HFF-Myc (cell line): Measurements from ENCODE around the gene ESPNL.

ENCODE experiments used
- DNase-seq: peaks from one replicate; pipeline ENCODE4 v3.0.0-alpha.2; 2011; ENCODE audit warnings: low read depth; ENCODE audit errors: extremely low read depth
- H3K4me3 ChIP-seq: replicated peaks from 2 replicates; pipeline ENCODE4 v1.5.1; 2011; ENCODE audit warnings: low read depth, mild to moderate bottlenecking, control low read depth, low read length
- CTCF ChIP-seq: IDR thresholded peaks from 2 replicates; pipeline ENCODE4 v1.5.1; 2012; ENCODE audit warnings: mild to moderate bottlenecking, low read depth, low read length, control low read depth; ENCODE audit errors: missing control alignments

The ESPNL gene

GRCh38 chr2:238095143-238095542, 5.0 kb upstream of the ESPNL start:
- no peak for TF ChIP-seq CTCF
- DNase-seq = no peak
- H3K4me3 ChIP-seq = no peak overlapping the region

GRCh38 chr2:238096311-238097011, 3.7 kb upstream of the ESPNL start:
- no peak overlapping the region for H3K4me3 ChIP-seq
- TF ChIP-seq CTCF = no peak
- no peak for DNase-seq

GRCh38 chr2:238097201-238097987, 2.7 kb upstream of the ESPNL start:
- no peak for DNase-seq
- TF ChIP-seq CTCF = no peak
- H3K4me3 ChIP-seq = no peak overlapping the region

- DNase-seq = peak; percentile 50
- no peak overlapping the region for H3K4me3 ChIP-seq
- no peak for TF ChIP-seq CTCF
These were observed 1.9 kb upstream of the ESPNL start for GRCh38 chr2:238097988-238098871.

- no peak overlapping the region for H3K4me3 ChIP-seq
- DNase-seq = no peak
- no peak for TF ChIP-seq CTCF
These were observed 1.0 kb upstream of the ESPNL start for GRCh38 chr2:238098901-238099713.

- no peak for DNase-seq
- no peak for TF ChIP-seq CTCF
These were observed 459 bp upstream of the ESPNL start for GRCh38 chr2:238099714-238100048.

More at GRCh38 chr2:238099714-238100048, 459 bp upstream of the ESPNL start:
- H3K4me3 ChIP-seq = no peak overlapping the region
